LNCAP (cell line): ENCODE measurements around the gene SLC38A6.

ENCODE experiments used
- CTCF ChIP-seq: fragments of 450-650 bp; IDR thresholded peaks from 2 replicates; pipeline ENCODE4 v1.5.1; 2017; ENCODE audit warnings: mild to moderate bottlenecking

The SLC38A6 gene

GRCh38 chr14:61077951-61078720, 97.1 kb downstream of the SLC38A6 start:
- no peak for TF ChIP-seq CTCF

DNA sequence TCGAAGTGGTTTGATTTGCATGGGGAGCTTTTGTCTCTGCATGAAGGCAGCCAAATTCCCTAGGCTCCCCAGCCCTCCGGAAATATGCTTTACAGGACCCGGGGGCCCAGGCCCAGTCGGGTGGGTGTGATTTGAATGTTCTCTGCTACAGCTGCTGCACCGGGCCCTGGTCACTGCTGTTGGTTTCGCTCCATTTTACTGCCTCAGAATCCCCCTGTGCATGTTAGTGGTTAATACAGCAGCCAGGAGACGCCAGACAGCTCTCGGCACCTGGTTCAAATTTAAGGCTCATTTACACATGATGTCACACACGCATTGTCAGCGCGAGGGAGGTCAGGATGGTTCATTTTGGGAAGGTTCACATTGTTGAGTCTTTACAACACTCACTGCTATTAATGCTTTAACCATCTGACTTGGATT, 99.6 kb downstream of the SLC38A6 start:
- TF ChIP-seq CTCF, result no peak

DNA sequence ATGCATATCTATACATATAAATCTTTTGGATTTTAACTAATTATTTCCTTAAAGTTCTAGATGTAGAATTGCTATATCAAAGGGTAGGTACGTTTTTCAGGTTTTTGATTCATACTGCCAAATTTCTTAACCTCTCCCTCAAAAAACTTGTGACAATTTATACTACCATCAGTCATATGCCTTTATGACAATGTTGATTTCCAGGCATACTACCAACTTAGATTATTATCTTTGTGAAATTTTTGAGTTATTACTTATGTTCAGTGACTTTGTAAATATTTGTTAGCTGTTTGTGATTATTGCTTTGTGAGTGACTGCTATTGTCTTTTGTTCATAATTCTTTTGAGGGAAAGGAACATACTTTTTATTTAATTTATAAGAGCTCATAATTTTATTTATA, 107.0 kb downstream of the SLC38A6 start:
- no peak for TF ChIP-seq CTCF

DNA sequence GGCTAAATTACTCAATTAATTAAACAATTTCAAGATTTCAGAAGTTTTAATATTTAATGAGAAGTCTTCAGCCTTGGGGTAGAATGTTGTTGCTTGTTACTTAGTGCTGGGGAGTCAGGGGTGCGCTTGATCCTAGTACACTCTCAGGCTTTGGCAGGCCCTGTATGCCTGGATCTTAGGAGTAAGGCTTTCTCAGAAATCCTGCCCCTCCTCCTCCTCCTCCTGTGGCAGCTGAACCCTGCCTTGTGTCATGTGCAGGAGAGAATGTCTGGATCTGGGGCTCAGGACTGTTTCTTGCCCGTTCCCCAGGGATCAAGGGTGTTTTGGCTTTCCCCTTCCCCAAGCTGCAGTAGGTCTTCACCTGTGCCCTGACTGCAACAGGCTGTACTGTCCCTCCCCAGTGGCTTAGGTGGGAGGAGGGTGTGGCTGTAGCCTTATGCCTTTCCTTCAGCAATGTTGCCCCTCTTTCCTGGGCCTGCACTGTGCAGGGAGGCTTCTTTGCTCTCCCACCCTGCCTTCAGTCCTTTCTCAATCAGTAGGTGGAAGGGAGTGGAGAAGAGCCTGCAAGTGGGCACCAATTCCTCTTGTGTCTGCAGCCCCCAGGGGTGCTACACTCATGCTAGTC, 108.2 kb downstream of the SLC38A6 start:
- TF ChIP-seq CTCF, result no peak

DNA sequence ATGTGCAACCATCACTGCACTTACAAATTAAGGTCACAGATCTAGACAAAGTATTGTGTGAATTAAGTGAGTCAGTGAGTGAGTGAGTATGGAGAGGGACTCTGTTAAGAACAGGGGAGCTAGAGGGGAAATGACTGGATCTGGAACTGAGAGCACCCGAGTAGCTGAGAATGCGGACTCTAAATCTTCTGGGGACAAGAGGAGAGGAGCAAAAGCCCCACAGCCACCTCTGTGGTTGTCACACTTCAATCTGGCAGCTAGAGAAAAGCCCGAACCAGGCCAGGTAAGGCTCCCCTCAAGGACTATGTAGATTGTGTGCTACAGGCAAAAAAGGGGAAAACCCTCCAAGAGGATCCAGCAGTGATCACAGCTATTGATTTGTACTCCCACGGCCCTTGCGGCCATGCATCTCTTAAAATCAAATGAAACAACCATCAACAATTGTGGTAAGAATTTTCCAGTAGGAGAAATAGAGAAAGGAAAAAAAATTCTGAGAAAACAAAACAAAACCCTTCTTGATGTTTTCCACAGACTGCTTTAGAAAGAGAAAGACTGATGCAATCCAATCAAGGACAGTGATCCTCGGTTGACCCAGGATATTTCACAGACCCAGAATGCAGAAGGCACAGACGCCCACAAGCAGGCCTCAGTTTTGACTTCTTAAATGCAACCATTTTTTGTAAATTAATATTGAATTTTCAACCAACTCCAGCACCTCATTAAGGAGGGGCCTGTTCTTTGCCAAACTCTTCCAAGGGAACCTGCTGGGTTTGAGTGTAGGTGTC, 109.6 kb downstream of the SLC38A6 start:
- no peak for TF ChIP-seq CTCF

DNA sequence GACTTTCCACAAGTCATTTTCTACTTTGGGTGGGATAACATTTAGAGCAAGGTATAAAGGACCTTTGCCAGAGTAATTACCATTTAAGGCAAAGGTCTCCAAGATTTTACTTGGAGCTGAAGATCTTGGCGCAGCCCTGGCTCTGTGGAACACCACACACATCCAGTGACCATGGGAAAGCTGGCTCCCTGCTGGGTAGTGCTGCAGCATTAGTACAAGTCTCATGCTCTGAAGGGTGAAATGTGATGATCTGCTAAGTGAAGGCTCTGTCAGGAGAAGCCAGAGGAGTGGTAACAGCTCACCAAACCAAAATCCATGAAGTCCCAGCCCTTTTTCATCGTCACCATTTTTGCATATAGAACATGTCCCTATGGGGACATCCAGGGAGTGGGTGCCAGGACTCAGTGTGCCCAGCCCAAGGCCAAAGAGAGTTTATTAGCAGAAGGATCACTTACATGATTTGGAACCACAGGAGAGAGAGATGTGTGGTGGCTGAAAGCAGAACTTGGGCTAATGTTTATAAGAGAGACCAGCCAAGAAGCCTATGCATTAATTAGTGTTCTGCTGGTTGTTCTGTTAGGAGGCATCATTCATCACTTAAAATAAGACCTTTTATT, 110.7 kb downstream of the SLC38A6 start:
- no peak for TF ChIP-seq CTCF

GRCh38 chr14:61098721-61099120, 117.7 kb downstream of the SLC38A6 start:
- no peak for TF ChIP-seq CTCF
